Activated T-cell treated with anti-CD3 and anti-CD28 coated beads, Interleukin-2, amount 50 U/mL, for 72 hours (primary cell): Measurements from ENCODE around the gene BICRAL. TPM values are rescaled to one million over a fixed set of nuclear protein-coding genes. Genes with fewer than 3 reads are reported as not detected.
"Not testable (repeated sequence)": the region's sequence is repeated elsewhere in the genome, so short reads cannot be mapped to it uniquely, and the experiment has no call there.

Experiments
- ATAC-seq, 2 donors: fragments of 150-1000 bp; cut with Tn5 transposase; replicated peaks in 1 of 2; 2 replicates each; pipeline ENCODE4 v1.10.0; 2021; ENCODE audit warnings: moderate library complexity in 2 of 2, mild to moderate bottlenecking in 1 of 2
- DNase-seq, 2 donors: peaks; one replicate each; pipeline ENCODE4 v3.0.0; 2021 to 2022; ENCODE audit warnings: mixed read lengths in 1 of 2
- H3K27ac Mint-ChIP-seq: one replicate; pipeline ENCODE4 v1.8.0; 2022; ENCODE audit warnings: mild to moderate bottlenecking, moderate library complexity, mixed read lengths
- H3K27me3 Mint-ChIP-seq: one replicate; pipeline ENCODE4 v1.8.0; 2022; ENCODE audit warnings: low read depth, mixed read lengths
- H3K36me3 Mint-ChIP-seq, 2 donors: one replicate each; pipeline ENCODE4 v1.8.0; 2022; ENCODE audit warnings: mixed read lengths in 2 of 2, mild to moderate bottlenecking in 1 of 2; ENCODE audit not compliant: insufficient read depth in 2 of 2
- H3K4me1 Mint-ChIP-seq: one replicate; pipeline ENCODE4 v1.8.0; 2022; ENCODE audit warnings: low read depth, mixed read lengths
- H3K4me3 Mint-ChIP-seq, 2 donors: one replicate each; pipeline ENCODE4 v1.8.0; 2022; ENCODE audit warnings: mild to moderate bottlenecking in 2 of 2, mixed read lengths in 2 of 2, moderate library complexity in 2 of 2
- H3K9me3 Mint-ChIP-seq, 2 donors: one replicate each; pipeline ENCODE4 v1.8.0; 2022; ENCODE audit warnings: mixed read lengths in 2 of 2
- total RNA-seq, 2 donors: library from RNA; stranded (reverse); gene quantifications; one replicate each; pipeline ENCODE4 v1.2.3, GENCODE V29; 2022

BICRAL gene
- total RNA-seq, 2 donors from 2014 or later = 21.9 to 24.4 TPM

DNA sequence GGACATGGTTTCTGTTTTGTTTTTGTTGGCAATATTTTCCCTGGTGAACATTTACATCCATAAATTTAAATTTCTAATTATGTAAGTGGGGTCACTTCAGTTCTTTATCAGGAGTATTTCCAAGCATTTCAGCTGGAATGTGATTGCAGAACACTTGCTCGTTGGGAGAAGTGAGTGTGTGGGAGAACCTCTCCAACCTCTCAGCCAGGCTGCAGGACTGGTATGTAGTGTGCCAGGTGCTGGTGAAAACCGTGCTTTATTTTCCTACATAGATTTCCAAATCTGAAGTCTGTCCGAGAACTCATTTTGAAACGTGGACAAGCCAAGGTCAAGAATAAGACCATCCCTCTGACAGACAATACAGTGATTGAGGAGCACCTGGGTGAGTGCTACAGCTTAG is 103.8 kb downstream of the BICRAL start:
- Mint-ChIP-seq H3K27me3 (no peaks in the 10 kb centered on the region), H3K4me1 (peaks cover 63% of the 10 kb centered on the region), H3K4me3 (no peak overlapping the region), H3K27ac (no peak overlapping the region), H3K9me3 (no peaks in the 10 kb centered on the region), H3K36me3 (peaks cover 8 to 21% of the 10 kb centered on the region in 2 donors)
- DNase-seq (no peak), ATAC-seq (no peak)

DNA sequence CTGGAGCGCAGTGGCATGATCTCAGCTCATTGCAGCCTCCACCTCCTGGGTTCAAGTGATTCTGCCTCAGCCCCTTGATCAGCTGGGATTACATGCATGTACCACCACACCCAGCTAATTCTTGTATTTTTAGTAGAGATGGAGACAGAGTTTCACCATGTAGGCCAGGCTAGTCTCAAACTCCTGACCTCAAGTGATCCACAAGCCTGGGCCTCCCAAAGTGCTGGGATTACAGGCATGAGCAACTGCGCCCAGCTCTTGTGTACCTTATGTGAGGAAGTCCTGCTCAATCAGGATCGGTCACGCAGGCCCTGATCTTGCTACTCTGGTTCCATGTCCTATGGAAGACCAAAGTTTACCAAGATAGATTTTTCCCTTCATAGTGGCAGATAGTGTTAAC is 106.3 kb downstream of the BICRAL start:
- Mint-ChIP-seq H3K36me3 (peaks cover 7 to 18% of the 10 kb centered on the region in 2 donors), H3K27ac (peak overlapping the region; percentile 63), H3K4me1 (peaks cover 60% of the 10 kb centered on the region)
- H3K4me3 Mint-ChIP-seq, DNase-seq, H3K9me3 Mint-ChIP-seq, H3K27me3 Mint-ChIP-seq, ATAC-seq: not testable (repeated sequence)

DNA sequence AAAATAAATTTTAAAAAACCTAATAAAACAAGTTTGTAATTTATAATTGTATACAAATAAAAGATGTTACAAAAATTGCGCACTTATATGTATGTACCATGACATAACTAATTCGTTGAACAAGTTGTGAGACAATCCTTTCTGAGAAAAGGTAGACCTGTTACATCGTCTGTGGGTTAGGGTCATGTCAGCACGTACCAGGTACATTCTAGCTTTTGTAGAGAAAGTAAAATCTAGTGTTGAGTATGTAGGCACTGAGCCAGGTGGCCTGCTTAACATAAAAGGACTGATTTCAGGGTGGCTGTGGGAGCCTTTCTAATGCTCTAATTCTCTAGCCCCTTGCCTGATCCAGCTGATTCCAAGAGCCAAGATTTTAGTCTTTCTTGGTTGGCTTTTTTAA is 108.0 kb downstream of the BICRAL start:
- peaks cover 0 to 11% of the 10 kb centered on the region in 2 donors for H3K36me3 Mint-ChIP-seq
- DNase-seq = peak; percentile 13 to 34
- peaks cover 47% of the 10 kb centered on the region for H3K4me1 Mint-ChIP-seq
- peak overlapping the region; percentile 87 to 90 for H3K4me3 Mint-ChIP-seq
- H3K9me3 Mint-ChIP-seq = no peaks in the 10 kb centered on the region
- ATAC-seq = peak; percentile 24 to 32
- peak overlapping the region; percentile 97 for H3K27ac Mint-ChIP-seq
- no peaks in the 10 kb centered on the region for H3K27me3 Mint-ChIP-seq

DNA sequence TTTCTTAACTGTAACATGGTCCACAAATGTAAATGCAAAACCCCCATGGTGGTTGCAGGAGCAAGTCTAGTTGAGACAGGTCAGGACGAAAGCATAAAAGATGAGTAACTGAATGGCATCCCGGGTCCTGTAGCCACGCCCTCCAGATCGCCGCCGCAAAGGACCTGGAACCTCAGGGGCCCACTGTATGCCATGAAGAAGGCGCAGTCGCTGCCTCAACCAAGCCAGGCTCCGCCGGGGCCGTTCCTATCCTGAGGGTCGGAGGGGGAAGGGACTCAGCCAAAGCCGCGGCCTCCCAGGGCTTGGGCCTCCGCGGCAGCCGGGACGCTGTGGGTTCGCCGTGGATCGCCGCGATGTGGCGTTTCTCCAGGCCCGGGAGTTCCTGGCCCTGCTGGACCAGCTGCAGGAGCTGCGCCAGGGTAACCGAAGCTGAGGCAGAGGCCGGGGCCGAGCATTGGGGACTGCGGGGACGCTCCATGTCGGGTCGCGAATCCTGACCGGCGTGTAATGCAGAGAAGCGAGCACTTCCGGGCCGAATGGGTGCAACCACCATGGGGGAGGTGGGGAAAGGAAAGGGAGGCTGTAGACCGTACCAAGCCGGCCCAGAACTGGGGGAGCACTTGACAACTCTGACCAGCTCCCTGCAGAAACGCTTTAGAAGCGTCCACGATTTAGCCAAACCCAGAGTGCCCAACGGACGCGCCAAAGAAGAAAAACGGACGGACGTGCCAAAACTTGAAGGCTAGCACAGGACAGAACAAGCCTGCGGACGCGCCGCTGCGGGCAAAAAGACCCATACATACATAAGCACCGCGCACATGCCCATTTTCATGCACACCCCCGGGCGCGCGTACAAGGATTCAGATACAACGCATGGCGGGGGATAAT is 108.7 kb downstream of the BICRAL start:
- peaks cover 47% of the 10 kb centered on the region for H3K4me1 Mint-ChIP-seq
- peaks cover 0 to 11% of the 10 kb centered on the region in 2 donors for H3K36me3 Mint-ChIP-seq
- peak; percentile 92 to 96 for DNase-seq
- peak; percentile 90 to 91 for ATAC-seq
- peak overlapping the region; percentile 97 for H3K27ac Mint-ChIP-seq
- no peaks in the 10 kb centered on the region for H3K9me3 Mint-ChIP-seq
- no peaks in the 10 kb centered on the region for H3K27me3 Mint-ChIP-seq
- peak overlapping the region; percentile 87 to 90 for H3K4me3 Mint-ChIP-seq

DNA sequence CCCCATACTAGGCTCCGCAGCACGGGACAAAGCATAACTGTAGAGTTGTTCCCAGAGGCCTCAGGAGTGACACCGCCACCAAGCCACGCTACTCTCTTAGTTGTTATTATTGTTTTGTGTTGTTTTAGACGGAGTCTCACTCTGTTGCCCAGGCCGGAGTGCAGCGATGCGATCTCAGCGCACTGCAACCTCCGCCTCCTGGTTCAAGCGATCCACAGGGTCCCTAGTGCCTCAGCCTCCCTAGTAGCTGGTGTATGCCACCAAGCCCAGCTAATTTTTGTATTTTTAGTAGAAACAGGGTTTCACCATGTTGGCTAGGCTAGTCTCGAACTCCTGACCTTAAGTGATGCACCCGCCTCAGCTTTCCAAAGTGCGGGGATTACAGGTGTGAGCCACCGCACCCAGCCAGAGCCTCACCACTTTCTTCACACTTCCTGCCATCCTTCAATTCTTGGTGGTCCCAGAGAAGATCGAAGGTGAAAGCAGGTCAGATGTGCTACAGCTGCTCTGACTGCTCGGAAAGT is 109.4 kb downstream of the BICRAL start:
- ATAC-seq = no peak
- H3K27me3 Mint-ChIP-seq = no peaks in the 10 kb centered on the region

DNA sequence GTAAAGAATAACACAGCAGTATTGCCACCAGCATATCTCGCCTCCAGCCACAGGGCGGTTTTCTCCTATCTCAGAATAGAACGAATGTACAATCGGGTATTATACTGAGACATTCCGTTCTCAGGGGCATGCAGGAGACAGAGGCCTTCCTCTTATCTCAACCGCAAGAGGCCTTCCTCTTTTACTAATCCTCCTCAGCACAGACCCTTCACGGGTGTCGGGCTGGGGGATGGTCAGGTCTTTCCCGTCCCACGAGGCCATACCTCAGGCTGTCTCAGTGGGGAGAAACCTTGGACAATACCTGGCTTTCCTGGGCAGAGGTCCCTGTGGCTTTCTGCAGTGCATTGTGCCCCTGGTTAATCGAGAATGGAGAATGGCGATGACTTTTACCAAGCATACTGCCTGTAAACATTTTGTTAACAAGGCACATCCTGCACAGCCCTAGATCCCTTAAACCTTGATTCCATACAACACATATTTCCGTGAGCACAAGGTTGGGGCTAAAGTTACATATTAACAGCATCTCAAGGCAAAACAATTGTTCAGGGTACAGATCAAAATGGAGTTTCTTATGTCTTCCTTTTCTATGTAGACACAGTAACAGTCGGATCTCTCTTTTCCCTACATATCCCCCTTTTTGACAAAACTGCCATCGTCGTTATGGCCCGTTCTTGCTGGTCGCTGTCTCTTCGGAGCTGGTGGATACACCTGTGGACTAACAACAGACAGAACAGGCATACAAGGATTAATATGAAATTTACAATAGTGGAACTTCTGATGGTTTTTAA is 112.4 kb downstream of the BICRAL start:
- not testable (repeated sequence) for H3K27me3 Mint-ChIP-seq, H3K36me3 Mint-ChIP-seq, H3K27ac Mint-ChIP-seq, DNase-seq, H3K4me3 Mint-ChIP-seq, ATAC-seq, H3K9me3 Mint-ChIP-seq
- peaks cover 26% of the 10 kb centered on the region for H3K4me1 Mint-ChIP-seq

More for the DNA sequence above, 109.4 kb downstream of the BICRAL start:
- peaks cover 0 to 6% of the 10 kb centered on the region in 2 donors for H3K36me3 Mint-ChIP-seq
- no peaks in the 10 kb centered on the region for H3K9me3 Mint-ChIP-seq
- peak overlapping the region; percentile 87 to 90 for H3K4me3 Mint-ChIP-seq
- peaks cover 40% of the 10 kb centered on the region for H3K4me1 Mint-ChIP-seq
- DNase-seq = no peak
- peak overlapping the region; percentile 97 for H3K27ac Mint-ChIP-seq

DNA sequence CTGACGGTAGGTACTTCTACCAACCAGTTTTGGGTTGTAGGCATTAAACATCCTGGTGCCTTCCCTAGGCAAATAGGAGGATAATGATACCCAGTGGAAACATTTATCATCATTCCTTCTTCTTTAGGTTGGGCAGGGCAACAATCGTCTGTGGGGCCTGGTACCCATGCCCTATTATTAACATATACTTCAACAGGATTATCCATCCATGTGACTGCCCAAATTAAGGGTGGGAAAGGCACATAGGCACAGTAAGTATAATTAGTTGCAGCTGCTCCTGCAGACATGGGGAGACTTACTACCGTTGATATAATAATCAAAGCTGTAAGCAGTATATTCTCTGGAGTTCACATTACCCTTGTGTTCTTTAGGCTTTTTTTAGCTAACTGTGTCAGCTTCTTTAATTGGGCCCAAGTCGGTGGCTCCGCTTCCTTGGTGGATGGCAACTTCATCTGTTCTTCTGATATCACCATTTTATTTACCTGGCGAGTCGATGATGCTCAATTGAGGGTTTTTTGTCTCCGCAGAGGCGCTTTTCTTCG is 114.4 kb downstream of the BICRAL start:
- Mint-ChIP-seq H3K27ac (no peak overlapping the region), H3K4me3 (no peak overlapping the region), H3K27me3 (no peaks in the 10 kb centered on the region), H3K9me3 (no peaks in the 10 kb centered on the region), H3K4me1 (peaks cover 13% of the 10 kb centered on the region), H3K36me3 (no peaks in the 10 kb centered on the region)
- no peak for DNase-seq
- ATAC-seq = no peak

DNA sequence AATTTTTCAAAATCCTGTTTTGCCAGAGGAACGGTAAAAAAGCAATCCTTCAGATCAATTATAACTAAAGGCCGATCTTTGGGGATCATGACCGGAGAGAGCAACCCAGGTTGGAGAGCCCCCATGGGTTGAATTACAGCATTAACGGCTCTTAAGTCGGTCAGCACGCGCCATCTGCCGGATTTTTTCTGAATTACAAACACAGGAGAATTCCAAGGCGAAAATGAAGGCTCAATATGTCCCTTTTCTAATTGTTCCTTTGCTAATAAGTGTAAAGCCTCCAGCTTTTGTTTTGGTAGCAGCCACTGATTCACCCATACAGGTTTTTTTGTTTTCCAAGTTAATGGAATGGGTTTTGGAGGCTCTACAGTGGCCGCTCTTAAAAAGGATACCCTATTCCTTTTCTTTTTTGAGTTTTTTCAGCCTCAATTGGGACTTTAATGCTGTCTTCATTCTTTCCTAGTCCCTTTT is 117.1 kb downstream of the BICRAL start:
- H3K27me3 Mint-ChIP-seq = no peaks in the 10 kb centered on the region
- H3K27ac Mint-ChIP-seq = no peak overlapping the region
- H3K36me3 Mint-ChIP-seq = no peaks in the 10 kb centered on the region
- H3K4me3 Mint-ChIP-seq = no peak overlapping the region
- H3K9me3 Mint-ChIP-seq = no peaks in the 10 kb centered on the region
- H3K4me1 Mint-ChIP-seq = peaks cover 23% of the 10 kb centered on the region
- ATAC-seq = no peak
- DNase-seq = peak; percentile 78 to 81

DNA sequence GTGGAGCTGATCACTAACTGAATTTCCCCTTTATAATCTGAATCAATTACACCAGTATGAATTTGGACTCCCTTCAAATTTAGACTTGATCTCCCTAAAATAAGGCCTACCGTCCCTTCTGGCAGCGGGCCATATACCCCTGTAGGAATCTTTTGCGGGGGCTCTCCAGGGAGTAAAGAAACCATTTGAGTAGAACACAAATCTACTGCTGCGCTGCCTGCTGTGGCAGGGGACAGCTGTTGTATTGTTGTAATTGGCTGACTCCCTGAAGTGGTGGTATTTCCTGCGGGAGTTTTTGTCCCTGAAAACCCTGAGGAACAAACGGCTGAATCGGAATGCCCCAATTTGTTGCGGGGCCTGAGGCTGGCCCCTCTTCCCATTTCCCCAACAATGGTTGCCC is 118.0 kb downstream of the BICRAL start:
- Mint-ChIP-seq H3K4me3 (no peak overlapping the region), H3K4me1 (peaks cover 23% of the 10 kb centered on the region), H3K27ac (no peak overlapping the region), H3K27me3 (no peaks in the 10 kb centered on the region), H3K36me3 (no peaks in the 10 kb centered on the region), H3K9me3 (no peaks in the 10 kb centered on the region)
- DNase-seq (no peak), ATAC-seq (no peak)

DNA sequence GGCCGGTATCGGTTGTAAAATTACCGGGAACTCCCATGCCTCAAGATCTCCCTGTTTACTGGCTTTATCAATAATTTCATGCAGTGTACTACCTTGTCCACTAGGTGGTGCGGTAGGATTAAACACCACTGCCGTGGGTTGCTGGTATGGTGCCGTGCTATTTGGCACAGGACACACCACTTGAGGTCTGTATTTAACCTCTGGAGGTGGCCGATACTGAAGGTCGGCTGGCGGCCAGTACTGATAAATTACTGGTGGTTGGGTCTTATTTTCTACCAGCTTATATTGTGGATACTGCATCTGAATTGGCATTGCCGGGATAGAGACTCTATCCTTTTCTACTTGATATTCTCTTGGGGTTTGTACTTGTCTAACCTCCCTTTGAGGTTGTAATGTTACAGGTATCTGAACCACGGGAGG is 119.7 kb downstream of the BICRAL start:
- no peaks in the 10 kb centered on the region for H3K36me3 Mint-ChIP-seq
- peak overlapping the region; percentile 23 to 35 for H3K4me3 Mint-ChIP-seq
- ATAC-seq (peak; percentile 96 to 97), DNase-seq (peak; percentile 69 to 79)
- peaks cover 23% of the 10 kb centered on the region for H3K4me1 Mint-ChIP-seq
- peak overlapping the region; percentile 69 for H3K27ac Mint-ChIP-seq
- H3K27me3 Mint-ChIP-seq = no peaks in the 10 kb centered on the region
- H3K9me3 Mint-ChIP-seq = no peaks in the 10 kb centered on the region

DNA sequence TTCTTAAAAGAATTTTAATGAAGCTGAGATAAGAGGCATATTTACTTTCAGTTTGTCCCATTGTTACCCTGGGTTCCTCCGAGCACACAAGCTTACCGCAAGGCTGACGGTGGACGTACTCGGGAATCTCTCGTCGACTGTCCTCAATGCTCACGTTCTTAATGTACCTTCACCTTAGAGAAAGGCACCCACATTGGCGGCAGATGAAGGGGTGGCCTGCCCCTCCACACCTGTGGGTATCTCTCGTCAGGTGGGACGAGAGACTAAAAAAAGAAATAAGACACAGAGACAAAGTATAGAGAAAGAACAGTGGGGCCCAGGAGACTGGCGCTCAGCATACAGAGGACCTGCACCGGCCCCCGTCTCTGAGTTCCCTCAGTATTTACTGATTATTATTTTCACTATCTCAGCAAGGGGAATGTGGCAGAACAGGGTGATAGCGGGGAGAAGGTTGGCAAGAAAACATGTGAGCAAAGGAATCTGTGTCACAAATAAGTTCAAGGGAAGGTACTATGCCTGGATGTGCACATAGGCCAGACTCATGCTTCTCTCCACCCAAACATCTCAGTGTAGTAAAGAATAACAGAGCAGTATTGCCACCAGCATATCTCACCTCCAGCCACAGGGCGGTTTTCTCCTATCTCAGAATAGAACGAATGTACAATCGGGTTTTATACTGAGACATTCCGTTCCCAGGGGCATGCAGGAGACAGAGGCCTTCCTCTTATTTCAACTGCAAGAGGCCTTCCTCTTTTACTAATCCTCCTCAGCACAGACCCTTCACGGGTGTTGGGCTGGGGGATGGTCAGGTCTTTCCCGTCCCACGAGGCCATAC is 120.8 kb downstream of the BICRAL start:
- peaks cover 23% of the 10 kb centered on the region for H3K4me1 Mint-ChIP-seq
- not testable (repeated sequence) for H3K27ac Mint-ChIP-seq, DNase-seq, H3K27me3 Mint-ChIP-seq, ATAC-seq, H3K4me3 Mint-ChIP-seq, H3K36me3 Mint-ChIP-seq, H3K9me3 Mint-ChIP-seq

DNA sequence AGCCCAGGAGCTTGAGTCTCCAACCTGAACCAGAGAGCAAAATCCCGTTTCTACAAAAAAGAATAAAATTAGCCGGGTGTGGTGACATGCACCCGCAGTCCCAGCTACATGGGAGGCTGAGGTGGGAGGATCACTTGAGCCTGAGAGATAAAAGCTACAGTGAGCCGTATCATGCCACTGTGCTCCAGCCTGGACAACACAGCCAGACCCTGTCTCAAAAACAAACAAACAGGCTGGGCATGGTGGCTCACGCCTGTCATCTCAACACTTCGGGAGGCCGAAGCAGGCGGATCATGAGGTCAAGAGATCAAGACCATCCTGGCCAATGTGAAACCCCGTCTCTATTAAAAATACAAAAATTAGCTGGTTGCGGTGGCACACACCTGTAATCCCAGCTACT is 122.6 kb downstream of the BICRAL start:
- H3K9me3 Mint-ChIP-seq = no peaks in the 10 kb centered on the region
- H3K4me1 Mint-ChIP-seq = peaks cover 13% of the 10 kb centered on the region
- no peaks in the 10 kb centered on the region for H3K27me3 Mint-ChIP-seq
- H3K36me3 Mint-ChIP-seq = no peaks in the 10 kb centered on the region
- ATAC-seq (no peak), DNase-seq (no peak)
- H3K4me3 Mint-ChIP-seq = no peak overlapping the region
- H3K27ac Mint-ChIP-seq = no peak overlapping the region
